Heart left ventricle (tissue), 16 donors: ENCODE results near the gene KRT1. TPM values are rescaled to one million over a fixed set of nuclear protein-coding genes. Genes with fewer than 3 reads are reported as not detected.
"Not testable (repeated sequence)": the region's sequence is repeated elsewhere in the genome, so short reads cannot be mapped to it uniquely, and the experiment has no call there.

Experiments used
- ATAC-seq, 4 donors: fragments of 200-7000 bp; cut with Tn5 transposase; one replicate each; pipeline ENCODE4 v1.9.1; 2020 to 2022; ENCODE audit warnings: moderate library complexity in 4 of 4, mild to moderate bottlenecking in 3 of 4, moderate number of reproducible peaks in 1 of 4
- DNase-seq, 5 donors: peaks; one replicate each; pipeline ENCODE4 v3.0.0-alpha.2; 2020
- H3K27ac ChIP-seq, 12 donors: fragments of 200-600 bp; sonication (generic) in 4 of 12; one replicate each; pipeline versions ENCODE4 v1.5.0 to v1.8.0; 2016 to 2022; ENCODE audit warnings: mild to moderate bottlenecking in 2 of 12
- H3K27me3 ChIP-seq, 9 donors: fragments of 200-600 bp; sonication (generic) in 2 of 9; one replicate each; pipeline versions ENCODE4 v1.5.1 to v1.8.0; 2016 to 2022; ENCODE audit warnings: mild to moderate bottlenecking in 3 of 9
- H3K36me3 ChIP-seq, 9 donors: fragments of 200-600 bp; sonication (generic) in 2 of 9; one replicate each; pipeline versions ENCODE4 v1.5.0 to v1.8.0; 2018 to 2022; ENCODE audit warnings: mild to moderate bottlenecking in 2 of 9
- H3K4me1 ChIP-seq, 12 donors: fragments of 200-600 bp; sonication (generic) in 4 of 12; one replicate each; pipeline versions ENCODE4 v1.5.0 to v1.8.0; 2016 to 2022; ENCODE audit warnings: mild to moderate bottlenecking in 3 of 12
- H3K4me3 ChIP-seq, 12 donors: fragments of 200-600 bp; sonication (generic) in 4 of 12; one replicate each; pipeline versions ENCODE4 v1.5.0 to v1.8.0; 2017 to 2022; ENCODE audit warnings: mild to moderate bottlenecking in 9 of 12, moderate library complexity in 4 of 12
- H3K9me3 ChIP-seq, 12 donors: fragments of 200-600 bp; sonication (generic) in 4 of 12; one replicate each; pipeline versions ENCODE4 v1.5.0 to v1.8.0; 2016 to 2022; ENCODE audit warnings: mild to moderate bottlenecking in 1 of 12
- POLR2A ChIP-seq, 2 donors: fragments of 450-650 bp; IDR thresholded peaks; one replicate each; pipeline ENCODE4 v1.6.1; 2017; ENCODE audit warnings: antibody characterized with exemption in 2 of 2, mild to moderate bottlenecking in 2 of 2, moderate library complexity in 2 of 2
- WGBS, 4 donors: extraction: QIAGEN DNeasy Blood & Tissue Kit in 2 of 4; methylation state at CpG; one replicate each; pipeline versions ENCODE4 v1.1.5 to v1.1.7; 2013 to 2018; 5-methylcytosine and 5-hydroxymethylcytosine counted together
- intact Hi-C, 10 donors: fragments of 100-400 bp; cut with DNase I; formaldehyde crosslinking; loops; one replicate each; pipeline versions ENCODE4 v1.11.1 to v1.14.2; 2022
- polyA plus RNA-seq, 2 donors: library from polyadenylated mRNA; stranded (reverse); fragments of 200-250 nt; gene quantifications; one replicate each; pipeline ENCODE4 v1.2.3, GENCODE V29; 2013
- total RNA-seq, 9 donors: library from RNA; depleted of rRNA in 2 of 9; stranded (reverse); fragments of >200 nt in 2 of 9; fragmentation: NEBNext Ultra II Directional in 3 of 9; extraction: Animal tissue kit (Norgen Biotek cat#: 25700) in 3 of 9; gene quantifications; one replicate each; pipeline versions ENCODE4 v1.1.0 to v1.2.4, GENCODE V29; 2016 to 2023
- TF ChIP-seq, protein P1 (sequence below), 12 donors: fragments of 200-600 bp; sonication (generic) in 4 of 12; IDR thresholded peaks; one replicate each; pipeline versions ENCODE4 v1.5.0 to v1.8.0; 2018 to 2022; ENCODE audit warnings: antibody characterized with exemption in 12 of 12, mild to moderate bottlenecking in 5 of 12
- donor health status: ischemic (EF 13 %, LVEDD 7.1; RV severe dilation, severe dysfunction).
- donor health status: healthy with polysubstance abuse.
- donor health status: DM: no; HTN: yes; CAD: no.
- donor health status: DM: no; HTN: no; CAD: no.
- donor health status: ischemic (EF 25% LVEDD 6.9; RV normal size, moderate dysfunction).
- donor health status: ischemic (EF 25% LVEDD 5.7; RV mildly dilated, moderate dysfunction).
- donor health status: healthy.
- donor health status: DM: yes; HTN: yes; CAD: no.
- donor health status: ischemic (EF 35%, LVEDD 5.7; RV mildly dilated, moderate dysfunction).
- donor health status: nonischemic (EF 11% LVEDD 7.7; RV severe dilation, severe dysfunction).
- donor health status: DM: yes; HTN: yes; CAD: no.
- donor health status: PGD.
- donor health status: ischemic (EF 29% LVEDD 5.4; RV normal size, mild dysfunction).
- donor health status: nonischemic (EF 23%, LVEDD 6.1; RV moderate dilation, normal function).

Gene KRT1
- total and polyA plus RNA-seq, 11 donors = 0.35 TPM; not detected in 10

DNA sequence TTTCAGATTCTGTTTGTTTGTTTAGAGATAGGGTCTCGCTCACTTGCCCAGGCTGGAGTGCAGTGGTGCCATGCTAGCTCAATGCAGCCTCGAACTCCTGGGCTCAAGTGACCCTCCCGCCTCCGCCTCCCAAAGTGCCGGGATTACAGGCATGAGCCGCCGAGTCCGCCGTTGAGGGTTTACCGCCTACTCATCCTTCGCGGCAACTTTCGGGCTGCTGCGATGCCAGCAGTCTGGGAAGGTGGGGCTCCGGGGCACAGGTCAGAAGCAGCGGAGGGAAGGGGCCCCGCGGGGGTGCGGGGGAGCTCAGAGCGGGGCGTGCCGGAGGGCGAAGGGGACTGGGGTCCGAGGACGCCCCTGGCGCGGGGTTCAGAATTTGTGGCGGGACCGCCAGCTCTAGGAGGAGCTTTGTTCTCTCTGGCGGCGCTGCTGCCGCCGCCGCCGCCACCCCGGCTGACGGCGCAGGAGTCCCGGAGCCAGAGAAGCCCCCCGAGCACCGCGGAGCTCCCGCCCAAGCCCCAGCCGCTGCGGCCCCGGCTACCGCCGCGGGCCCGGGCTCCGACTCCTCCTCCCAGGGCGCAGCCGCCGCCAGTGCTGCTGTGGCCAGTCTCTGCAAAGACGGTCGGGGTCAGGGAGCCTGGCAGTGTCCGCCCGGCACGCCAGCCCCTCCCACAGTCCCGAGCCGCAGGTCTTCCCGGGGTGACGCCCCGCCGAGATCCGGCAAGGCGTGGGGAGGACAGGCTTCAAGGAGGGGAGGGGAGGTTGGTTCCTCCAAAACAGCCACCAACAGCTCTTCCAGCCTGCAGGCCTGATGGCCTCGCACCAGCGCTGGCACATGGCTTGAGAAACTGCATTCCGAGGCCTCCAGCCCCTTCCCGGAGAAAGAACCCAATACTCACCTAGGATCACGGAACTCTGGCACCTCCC is 34.0 kb upstream of the KRT1 start:
- ATAC-seq (no peak), DNase-seq (no peak)
- Histone ChIP-seq H3K27ac (no peak overlapping the region), H3K4me3 (peak overlapping the region in 8 of 12 donors; percentile 3 to 38 (median 16)), H3K36me3 (no peaks in the 10 kb centered on the region), H3K27me3 (peaks cover 10 to 52% (median 37%) of the 10 kb centered on the region in 9 donors), H3K9me3 (no peaks in the 10 kb centered on the region), H3K4me1 (peaks cover 0 to 9% (median 0%) of the 10 kb centered on the region in 12 donors)
- no peak for TF ChIP-seq POLR2A (IDR thresholded peaks at IDR 0.05)
- TF ChIP-seq, protein P1, sequence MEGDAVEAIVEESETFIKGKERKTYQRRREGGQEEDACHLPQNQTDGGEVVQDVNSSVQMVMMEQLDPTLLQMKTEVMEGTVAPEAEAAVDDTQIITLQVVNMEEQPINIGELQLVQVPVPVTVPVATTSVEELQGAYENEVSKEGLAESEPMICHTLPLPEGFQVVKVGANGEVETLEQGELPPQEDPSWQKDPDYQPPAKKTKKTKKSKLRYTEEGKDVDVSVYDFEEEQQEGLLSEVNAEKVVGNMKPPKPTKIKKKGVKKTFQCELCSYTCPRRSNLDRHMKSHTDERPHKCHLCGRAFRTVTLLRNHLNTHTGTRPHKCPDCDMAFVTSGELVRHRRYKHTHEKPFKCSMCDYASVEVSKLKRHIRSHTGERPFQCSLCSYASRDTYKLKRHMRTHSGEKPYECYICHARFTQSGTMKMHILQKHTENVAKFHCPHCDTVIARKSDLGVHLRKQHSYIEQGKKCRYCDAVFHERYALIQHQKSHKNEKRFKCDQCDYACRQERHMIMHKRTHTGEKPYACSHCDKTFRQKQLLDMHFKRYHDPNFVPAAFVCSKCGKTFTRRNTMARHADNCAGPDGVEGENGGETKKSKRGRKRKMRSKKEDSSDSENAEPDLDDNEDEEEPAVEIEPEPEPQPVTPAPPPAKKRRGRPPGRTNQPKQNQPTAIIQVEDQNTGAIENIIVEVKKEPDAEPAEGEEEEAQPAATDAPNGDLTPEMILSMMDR (IDR thresholded peaks at IDR 0.05) = no peak
- WGBS, 4 donors = 7 to 19% (median 11%) methylated on average over 30 to 72 of the region's 72 CpGs
- intact Hi-C loops = no loop called here

- H3K9me3 ChIP-seq, ATAC-seq, H3K4me1 ChIP-seq, H3K36me3 ChIP-seq, H3K4me3 ChIP-seq, DNase-seq, H3K27ac ChIP-seq, intact Hi-C loops: not testable (repeated sequence)
- whole genome bisulfite sequencing, 4 donors = 84 to 87% (median 86%) methylated on average over 6 of the region's 6 CpGs
- H3K27me3 ChIP-seq = peaks cover 10 to 67% (median 37%) of the 10 kb centered on the region in 9 donors
Measured at GRCh38 chr12:52712122-52712521, 31.9 kb upstream of the KRT1 start.

DNA sequence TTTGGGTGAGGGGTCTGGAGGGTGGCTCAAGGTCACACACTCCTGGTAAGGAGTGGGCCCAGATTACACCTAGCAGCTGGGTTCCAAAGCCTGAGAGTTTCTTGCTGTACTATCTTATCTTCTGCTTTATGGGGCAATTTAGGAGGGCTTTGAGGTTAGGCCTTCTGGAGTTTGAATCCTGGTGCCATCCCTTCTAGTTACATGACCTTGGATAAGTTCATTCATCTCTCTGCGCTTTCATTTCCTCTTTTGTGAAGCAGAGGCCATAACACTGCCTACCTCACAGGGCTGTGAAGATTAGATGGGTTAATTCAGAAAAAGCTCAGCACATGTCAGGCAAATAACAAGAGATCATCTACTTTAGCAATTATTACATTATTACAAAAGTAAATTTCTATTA is 30.5 kb upstream of the KRT1 start:
- DNase-seq = no peak

GRCh38 chr12:52708010-52708409 is 27.8 kb upstream of the KRT1 start:
- no peak overlapping the region for H3K4me3 ChIP-seq
- intact Hi-C loops = no loop called here
- H3K4me1 ChIP-seq = peaks cover 0 to 6% (median 0%) of the 10 kb centered on the region in 12 donors
- ATAC-seq (no peak), DNase-seq (no peak)
- peaks cover 0 to 35% (median 13%) of the 10 kb centered on the region in 9 donors for H3K27me3 ChIP-seq
- 52 to 62% (median 59%) methylated on average over 4 of the region's 4 CpGs for WGBS, 4 donors
- H3K27ac ChIP-seq = no peak overlapping the region
- TF ChIP-seq POLR2A (IDR thresholded peaks at IDR 0.05) = no peak
- TF ChIP-seq, protein P1 (IDR thresholded peaks at IDR 0.05) = no peak
- H3K9me3 ChIP-seq = no peaks in the 10 kb centered on the region
- no peaks in the 10 kb centered on the region for H3K36me3 ChIP-seq

More for the DNA sequence above, 30.5 kb upstream of the KRT1 start:
- Histone ChIP-seq H3K4me1 (peaks cover 0 to 9% (median 0%) of the 10 kb centered on the region in 12 donors), H3K9me3 (no peaks in the 10 kb centered on the region), H3K36me3 (no peaks in the 10 kb centered on the region), H3K27me3 (peaks cover 10 to 62% (median 33%) of the 10 kb centered on the region in 9 donors), H3K27ac (no peak overlapping the region), H3K4me3 (no peak overlapping the region)
- WGBS, 4 donors = 92 to 97% (median 94%) methylated on average over 1 of the region's 1 CpG
- no peak for ATAC-seq
- no peak for TF ChIP-seq POLR2A (IDR thresholded peaks at IDR 0.05)
- TF ChIP-seq, protein P1 (IDR thresholded peaks at IDR 0.05) = no peak
- intact Hi-C loops = no loop called here
